Adrenal gland (tissue), 5 donors: ENCODE data around the gene IFNA10.

Experiments used
- CTCF ChIP-seq, 6 experiments: fragments of 450-650 bp in 4 of 6; fragments of 200-600 bp in 2 of 6; sonication (generic) in 1 of 6; IDR thresholded peaks; 1 replicate in 5 of 6; 2 replicates in 1 of 6; pipeline versions ENCODE4 v1.5.1 to v1.8.0; 2016 to 2021; ENCODE audit warnings: antibody characterized with exemption in 6 of 6, mild to moderate bottlenecking in 2 of 6, moderate library complexity in 1 of 6
- POLR2A ChIP-seq, 2 donors: fragments of 450-650 bp; IDR thresholded peaks; one replicate each; pipeline ENCODE4 v1.6.1; 2017; ENCODE audit warnings: antibody characterized with exemption in 2 of 2, mild to moderate bottlenecking in 2 of 2, moderate library complexity in 1 of 2
- donor health status: DM: no; HTN: no; CAD: no.

GRCh38 chr9:21228122-21228521 is 21.2 kb upstream of the IFNA10 start, which contains the start of gene IFNA17:
- TF ChIP-seq CTCF (IDR thresholded peaks at IDR 0.05) (no peak), POLR2A (IDR thresholded peaks at IDR 0.05) (no peak)
